Right lobe of liver (tissue), 4 donors: ENCODE measurements around the gene CPT1A.

Experiments
- POLR2A ChIP-seq: fragments of 450-650 bp; IDR thresholded peaks from one replicate; pipeline ENCODE4 v1.6.1; 2017; ENCODE audit warnings: antibody characterized with exemption, mild to moderate bottlenecking
- TF ChIP-seq, protein P1 (sequence below), 4 donors: fragments of 200-600 bp in 3 of 4; fragments of 450-650 bp in 1 of 4; IDR thresholded peaks; one replicate each; pipeline versions ENCODE4 v1.5.1 to v1.8.0; 2016 to 2022; ENCODE audit warnings: antibody characterized with exemption in 4 of 4, mild to moderate bottlenecking in 2 of 4
- donor health status: DM: no; HTN: no; CAD: no.
- donor health status: DM: no; HTN: no; CAD: no.
- donor health status: DM: no; HTN: yes; CAD: no.

DNA sequence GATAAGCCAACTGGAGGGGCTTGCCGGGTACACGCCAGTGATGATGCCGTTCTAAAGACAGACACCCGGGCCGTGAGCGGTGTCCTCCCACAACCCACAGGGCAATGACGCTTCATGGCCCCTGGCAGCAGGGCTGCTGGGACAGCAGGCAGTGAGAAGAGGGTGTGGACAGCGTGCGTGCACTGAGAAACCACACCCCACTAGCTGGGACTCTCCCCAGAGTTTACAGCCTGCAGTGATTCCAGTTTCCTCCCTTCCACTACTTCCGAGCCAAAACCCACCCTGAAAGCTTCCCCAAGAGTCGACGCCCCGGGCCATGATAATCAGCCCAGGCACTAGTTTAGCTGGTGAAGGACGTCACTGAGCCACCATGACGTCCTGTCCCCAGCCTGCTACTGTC is 29.2 kb downstream of the CPT1A start:
- TF ChIP-seq, protein P1, sequence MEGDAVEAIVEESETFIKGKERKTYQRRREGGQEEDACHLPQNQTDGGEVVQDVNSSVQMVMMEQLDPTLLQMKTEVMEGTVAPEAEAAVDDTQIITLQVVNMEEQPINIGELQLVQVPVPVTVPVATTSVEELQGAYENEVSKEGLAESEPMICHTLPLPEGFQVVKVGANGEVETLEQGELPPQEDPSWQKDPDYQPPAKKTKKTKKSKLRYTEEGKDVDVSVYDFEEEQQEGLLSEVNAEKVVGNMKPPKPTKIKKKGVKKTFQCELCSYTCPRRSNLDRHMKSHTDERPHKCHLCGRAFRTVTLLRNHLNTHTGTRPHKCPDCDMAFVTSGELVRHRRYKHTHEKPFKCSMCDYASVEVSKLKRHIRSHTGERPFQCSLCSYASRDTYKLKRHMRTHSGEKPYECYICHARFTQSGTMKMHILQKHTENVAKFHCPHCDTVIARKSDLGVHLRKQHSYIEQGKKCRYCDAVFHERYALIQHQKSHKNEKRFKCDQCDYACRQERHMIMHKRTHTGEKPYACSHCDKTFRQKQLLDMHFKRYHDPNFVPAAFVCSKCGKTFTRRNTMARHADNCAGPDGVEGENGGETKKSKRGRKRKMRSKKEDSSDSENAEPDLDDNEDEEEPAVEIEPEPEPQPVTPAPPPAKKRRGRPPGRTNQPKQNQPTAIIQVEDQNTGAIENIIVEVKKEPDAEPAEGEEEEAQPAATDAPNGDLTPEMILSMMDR (IDR thresholded peaks at IDR 0.05): no peak
- no peak for TF ChIP-seq POLR2A
